SK-N-SH (cell line): ENCODE results near the gene DHCR24. TPM values are rescaled to one million over a fixed set of nuclear protein-coding genes. Genes with fewer than 3 reads are reported as not detected.

Experiments
- CTCF ChIA-PET: fragments of 300-600, 350-600 bp; formaldehyde crosslinking; extraction: SDS; loops from one replicate; lab custom pipeline; 2021; lab: Yijun Ruan, JAX
- POLR2A ChIA-PET: fragments of 350-600 bp; sonication (Branson Sonifier 250); formaldehyde crosslinking; extraction: SDS; loops from one replicate; lab custom pipeline; 2020; ENCODE audit warnings: antibody characterized with exemption, inconsistent platforms; lab: Yijun Ruan, JAX
- DNase-seq: peaks from one replicate; pipeline ENCODE4 v3.0.0; 2012
- H2AFZ ChIP-seq: fragments of 200-600 bp; sonication (generic); 2 replicates; pipeline ENCODE4 v1.8.1; 2016; ENCODE audit warnings: antibody characterized with exemption, mild to moderate bottlenecking, low read depth
- H3F3A ChIP-seq: fragments of 200-600 bp; sonication (generic); replicated peaks from 2 replicates; pipeline ENCODE3; 2016; ENCODE audit warnings: antibody characterized with exemption, mild to moderate bottlenecking; ENCODE audit not compliant: insufficient read depth
- H3K27ac ChIP-seq, 2 experiments: fragments of 200-500 bp in 1 of 2; fragments of 200-600 bp in 1 of 2; sonication (Bioruptor generic) in 1 of 2; sonication (generic), shearing (Covaris generic) in 1 of 2; 2 replicates each; pipeline versions ENCODE4 v1.5.1 to v1.6.1; 2014 to 2016; ENCODE audit warnings: low read depth in 2 of 2, inconsistent platforms in 1 of 2, low read length in 1 of 2, mild to moderate bottlenecking in 1 of 2, mixed read lengths in 1 of 2
- H3K27me3 ChIP-seq: fragments of 200-600 bp; sonication (generic), shearing (Covaris generic); 2 replicates; pipeline ENCODE4 v1.6.1; 2016; ENCODE audit warnings: mixed run types; ENCODE audit not compliant: insufficient read depth
- H3K36me3 ChIP-seq, 2 experiments: fragments of 200-500 bp in 1 of 2; fragments of 200-600 bp in 1 of 2; sonication (Bioruptor generic) in 1 of 2; sonication (generic) in 1 of 2; replicated peaks in 1 of 2; 2 replicates each; pipeline versions ENCODE3 to v1.5.1; 2014 to 2016; ENCODE audit warnings: low read length in 1 of 2, mild to moderate bottlenecking in 1 of 2; ENCODE audit not compliant: insufficient read depth in 2 of 2, control insufficient read depth in 1 of 2
- H3K4me1 ChIP-seq, 2 experiments: fragments of 200-500 bp in 1 of 2; fragments of 200-600 bp in 1 of 2; sonication (Bioruptor generic) in 1 of 2; sonication (generic), shearing (Covaris generic) in 1 of 2; 2 replicates each; pipeline versions ENCODE4 v1.5.1 to v1.6.1; 2014 to 2016; ENCODE audit warnings: low read depth in 1 of 2, low read length in 1 of 2, mixed run types in 1 of 2; ENCODE audit not compliant: insufficient read depth in 2 of 2, control insufficient read depth in 1 of 2
- H3K4me2 ChIP-seq: fragments of 200-600 bp; sonication (generic), shearing (Covaris generic); 2 replicates; pipeline ENCODE4 v1.6.1; 2017; ENCODE audit warnings: mixed run types
- H3K4me3 ChIP-seq, 2 experiments: fragments of 200-500 bp in 1 of 2; fragments of 200-600 bp in 1 of 2; sonication (Bioruptor generic) in 1 of 2; sonication (generic), shearing (Covaris generic) in 1 of 2; 2 replicates each; pipeline versions ENCODE4 v1.5.1 to v1.8.1; 2014 to 2016; ENCODE audit warnings: low read depth in 2 of 2, inconsistent platforms in 1 of 2, low read length in 1 of 2, mild to moderate bottlenecking in 1 of 2, mixed read lengths in 1 of 2, moderate library complexity in 1 of 2
- H3K79me2 ChIP-seq: fragments of 200-600 bp; sonication (generic); 2 replicates; pipeline ENCODE4 v1.8.1; 2017; ENCODE audit warnings: mild to moderate bottlenecking; ENCODE audit not compliant: insufficient read depth
- H3K9ac ChIP-seq: fragments of 200-600 bp; sonication (generic); 2 replicates; pipeline ENCODE4 v1.6.1; 2017; ENCODE audit warnings: mixed run types
- H3K9me2 ChIP-seq: fragments of 200-600 bp; sonication (generic); 2 replicates; pipeline ENCODE4 v1.6.1; 2017; ENCODE audit warnings: mixed run types
- H3K9me3 ChIP-seq: fragments of 200-600 bp; sonication (generic); 2 replicates; pipeline ENCODE4 v1.6.1; 2017; ENCODE audit warnings: mixed run types, mild to moderate bottlenecking, moderate library complexity
- H4K20me1 ChIP-seq: fragments of 200-600 bp; sonication (generic); 2 replicates; pipeline ENCODE4 v1.6.1; 2017; ENCODE audit warnings: mild to moderate bottlenecking, mixed run types; ENCODE audit not compliant: insufficient read depth
- CTCF ChIP-seq: fragments of 200-600 bp; sonication (generic); IDR thresholded peaks from 2 replicates; pipeline ENCODE4 v1.6.1; 2017; ENCODE audit warnings: antibody characterized with exemption, mild to moderate bottlenecking, moderate library complexity
- EP300 ChIP-seq, 2 experiments: IDR thresholded peaks; 2 replicates each; pipeline versions ENCODE4 v1.4.0 to v1.6.1; 2012; ENCODE audit warnings: borderline replicate concordance in 1 of 2, low read depth in 1 of 2, low read length in 1 of 2
- FOSL2 ChIP-seq: IDR thresholded peaks from 2 replicates; pipeline ENCODE4 v1.4.0; 2012; ENCODE audit warnings: low read depth, mild to moderate bottlenecking, moderate library complexity, borderline replicate concordance
- FOXJ3 ChIP-seq: sonication (generic); formaldehyde crosslinking; IDR thresholded peaks from 2 replicates; pipeline ENCODE4 v1.5.1; 2020; ENCODE audit warnings: mild to moderate bottlenecking, missing genetic modification reagents
- JUND ChIP-seq: IDR thresholded peaks from 2 replicates; pipeline ENCODE4 v1.4.0; 2012
- MEF2A ChIP-seq: IDR thresholded peaks from 2 replicates; pipeline ENCODE4 v1.4.0; 2012; ENCODE audit warnings: low read depth, borderline replicate concordance
- PBX3 ChIP-seq: IDR thresholded peaks from 2 replicates; pipeline ENCODE4; 2012
- RAD21 ChIP-seq: IDR thresholded peaks from 2 replicates; pipeline ENCODE4 v1.6.1; 2012; ENCODE audit warnings: mild to moderate bottlenecking, low read length
- RCOR1 ChIP-seq: fragments of 150-350 bp; IDR thresholded peaks from 2 replicates; pipeline ENCODE4 v1.6.1; 2017; ENCODE audit warnings: antibody characterized with exemption, low read length
- REST ChIP-seq: IDR thresholded peaks from 2 replicates; pipeline ENCODE4 v1.6.1; 2012; ENCODE audit warnings: mild to moderate bottlenecking, low read depth, low read length, moderate library complexity
- RFX5 ChIP-seq: IDR thresholded peaks from 2 replicates; pipeline ENCODE4 v1.6.1; 2012; ENCODE audit warnings: mild to moderate bottlenecking, improper control_type of control experiment, low read length
- RXRA ChIP-seq: IDR thresholded peaks from 2 replicates; pipeline ENCODE4 v1.4.0; 2012; ENCODE audit warnings: low read depth, mild to moderate bottlenecking, borderline replicate concordance
- TCF12 ChIP-seq: IDR thresholded peaks from 2 replicates; pipeline ENCODE4 v1.4.0; 2012
- USF1 ChIP-seq: IDR thresholded peaks from 2 replicates; pipeline ENCODE4 v1.4.0; 2012; ENCODE audit warnings: low read depth, borderline replicate concordance
- ZBTB33 ChIP-seq: IDR thresholded peaks from 2 replicates; pipeline ENCODE4 v1.4.0; 2012; ENCODE audit warnings: low read depth, borderline replicate concordance
- WGBS: methylation state at CpG from one replicate; pipeline ENCODE4 v1.1.6; 2017; ENCODE audit warnings: low lambda C conversion rate; 5-methylcytosine and 5-hydroxymethylcytosine counted together
- polyA plus RNA-seq, 3 experiments: library from polyadenylated mRNA; depleted of rRNA; stranded (reverse); fragments of >200 nt; gene quantifications; 2 replicates each; pipeline ENCODE4 v1.2.3, GENCODE V29; 2012
- TF ChIP-seq, protein P1 (sequence below): IDR thresholded peaks from 2 replicates; pipeline ENCODE4 v1.4.0; 2012; ENCODE audit warnings: low read depth

Gene DHCR24
- polyA plus RNA-seq, 1 of the 3 experiments (the other 2 are of a cell fraction), result 4.3 TPM

GRCh38 chr1:54928327-54928726 is 41.3 kb upstream of the DHCR24 start:
- H3K27ac ChIP-seq, result no peak overlapping the region
- H3K9me3 ChIP-seq, result no peaks in the 10 kb centered on the region
- H3K36me3 ChIP-seq, result no peaks in the 10 kb centered on the region
- H3K27me3 ChIP-seq, result no peaks in the 10 kb centered on the region
- no peaks in the 10 kb centered on the region for H4K20me1 ChIP-seq
- DNase-seq, result no peak
- TF ChIP-seq RCOR1 (no peak), RXRA (no peak), REST (no peak)
- no peak overlapping the region for H3K4me2 ChIP-seq
- H2AFZ ChIP-seq, result no peak overlapping the region
- WGBS, result 88% methylated on average over 2 of the region's 2 CpGs
- H3K9ac ChIP-seq, result no peak overlapping the region
- peaks cover 10% of the 10 kb centered on the region for H3F3A ChIP-seq
- no peak overlapping the region for H3K4me3 ChIP-seq
- H3K4me1 ChIP-seq, result peaks cover 0 to 20% of the 10 kb centered on the region in 2 experiments; a peak in 2 of 4 replicates
- H3K79me2 ChIP-seq, result no peaks in the 10 kb centered on the region
- POLR2A ChIA-PET, result no interaction called here
- CTCF ChIA-PET, result interaction anchor here (0.9 to 4.4 kb wide), 3 partner anchors 18 to 94 kb away, joined by 3 to 36 read pairs (median 3); no protein-coding TSS in a partner anchor
- no peaks in the 10 kb centered on the region for H3K9me2 ChIP-seq

DNA sequence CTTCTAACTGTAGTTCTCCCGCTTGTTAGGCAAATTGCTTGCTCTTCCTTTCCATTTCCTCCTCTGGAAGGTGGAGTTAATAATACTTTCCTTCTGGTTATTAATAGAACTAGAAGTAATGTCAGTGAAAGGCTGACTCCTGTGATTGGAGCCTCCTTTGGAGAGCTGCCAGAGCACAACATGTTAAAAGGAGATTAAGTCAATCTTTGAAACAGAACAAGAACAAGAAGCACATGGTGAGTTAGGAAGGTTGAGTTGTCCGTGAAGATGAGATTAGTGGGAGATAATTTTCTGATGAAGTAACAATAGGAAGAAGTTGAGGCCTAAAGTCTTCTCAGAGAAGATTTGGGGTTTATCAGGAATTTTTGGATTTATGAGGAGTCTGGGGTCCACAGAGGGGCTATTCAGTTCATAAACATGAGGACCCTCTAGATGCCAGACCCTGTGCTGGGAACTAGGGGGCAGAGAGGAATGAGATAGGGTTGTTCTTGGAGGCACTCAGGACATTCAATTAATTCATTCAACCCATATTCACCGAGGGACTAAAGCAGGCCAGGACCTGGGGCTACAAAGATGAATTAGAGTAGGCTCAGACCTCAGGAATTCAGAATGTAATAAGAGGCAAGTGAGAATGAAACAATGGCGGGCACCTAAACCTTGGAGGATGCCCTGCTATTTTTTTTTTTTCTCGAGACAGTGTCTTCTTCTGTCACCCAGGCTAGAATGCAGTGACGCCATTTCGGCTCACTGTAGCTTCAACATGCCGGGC is 40.7 kb upstream of the DHCR24 start:
- H3K4me1 ChIP-seq, result peaks cover 0 to 20% of the 10 kb centered on the region in 2 experiments; a peak in 2 of 4 replicates
- H3K9me2 ChIP-seq, result no peaks in the 10 kb centered on the region
- 75% methylated on average over 8 of the region's 8 CpGs for WGBS
- CTCF ChIA-PET, result interaction anchor here (0.7 to 2.6 kb wide), 4 partner anchors 10 to 94 kb away, joined by 3 to 15 read pairs (median 4); no protein-coding TSS in a partner anchor
- no peaks in the 10 kb centered on the region for H3K27me3 ChIP-seq
- no peak for DNase-seq
- peak overlapping the region; percentile 54 for H3K4me2 ChIP-seq
- H4K20me1 ChIP-seq, result no peaks in the 10 kb centered on the region
- no peaks in the 10 kb centered on the region for H3K9me3 ChIP-seq
- H3K79me2 ChIP-seq, result no peaks in the 10 kb centered on the region
- peaks cover 10% of the 10 kb centered on the region for H3F3A ChIP-seq
- peak overlapping the region; percentile 17; the same call in 1 of the 2 replicates for H2AFZ ChIP-seq
- POLR2A ChIA-PET, result no interaction called here
- no peak overlapping the region for H3K9ac ChIP-seq
- no peaks in the 10 kb centered on the region for H3K36me3 ChIP-seq
- H3K4me3 ChIP-seq, result no peak overlapping the region
- H3K27ac ChIP-seq, result peak overlapping the region in 1 of 2 experiments; percentile 52; a peak in 2 of 4 replicates
- TF ChIP-seq, protein P1, sequence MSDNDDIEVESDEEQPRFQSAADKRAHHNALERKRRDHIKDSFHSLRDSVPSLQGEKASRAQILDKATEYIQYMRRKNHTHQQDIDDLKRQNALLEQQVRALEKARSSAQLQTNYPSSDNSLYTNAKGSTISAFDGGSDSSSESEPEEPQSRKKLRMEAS, result peak; percentile 71; the same call in 1 of the 2 replicates
- TF ChIP-seq JUND (no peak), ZBTB33 (no peak), CTCF (no peak), PBX3 (no peak), MEF2A (peak; percentile 42; the same call in 1 of the 2 replicates), FOSL2 (no peak), TCF12 (no peak), EP300 (IDR thresholded peaks at IDR 0.05; ENCODE audit: borderline replicate concordance in 1 of 2, low read depth in 1 of 2, low read length in 1 of 2) (no peak), RXRA (no peak), RFX5 (no peak), USF1 (no peak), RAD21 (no peak), FOXJ3 (no peak)
